ELF-1 (cell line): Measurements from ENCODE around the gene PSMB5.
A peak's percentile ranks its signal among the peaks of the same experiment; 100 is the strongest.
"Not testable (repeated sequence)": the region's sequence is repeated elsewhere in the genome, so short reads cannot be mapped to it uniquely, and the experiment has no call there.

Source experiments
- DNase-seq: peaks from one replicate; pipeline ENCODE4 v3.0.0-alpha.2; 2016; ENCODE audit warnings: low read depth, low spot score

PSMB5 gene

DNA sequence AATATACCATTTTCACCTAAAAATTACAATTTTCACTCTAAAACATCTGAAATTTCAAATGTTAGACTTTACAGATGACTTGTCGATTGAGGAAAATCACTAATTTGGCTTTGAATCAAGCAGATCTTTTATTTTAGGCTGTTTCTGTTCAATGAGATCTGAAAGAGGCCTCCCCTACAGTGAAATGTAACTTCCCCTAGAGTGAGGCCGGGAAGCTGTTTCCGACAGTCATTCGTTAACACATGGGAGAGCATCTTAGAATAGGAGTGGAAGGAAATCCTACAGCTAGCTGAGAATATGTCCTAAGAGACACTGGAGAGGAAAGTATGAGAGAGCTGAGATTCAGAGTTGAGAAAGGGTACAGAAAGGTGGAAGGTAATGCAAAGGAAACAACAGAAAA is 19.1 kb downstream of the PSMB5 start:
- DNase-seq: no peak

DNA sequence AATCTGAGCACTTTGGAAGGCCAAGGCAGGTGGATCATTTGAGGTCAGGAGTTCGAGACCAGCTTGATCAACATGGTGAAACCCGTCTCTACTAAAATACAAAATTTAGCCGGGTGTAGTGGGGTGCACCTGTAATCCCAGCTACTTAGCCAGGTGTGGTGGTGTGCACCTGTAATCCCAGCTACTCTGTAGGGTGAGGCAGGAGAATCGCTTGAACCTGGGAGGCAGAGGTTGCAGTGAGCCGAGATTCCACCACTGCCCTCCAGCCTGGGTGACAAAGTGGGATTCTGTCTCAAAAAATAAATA is 21.0 kb downstream of the PSMB5 start:
- DNase-seq: not testable (repeated sequence)

DNA sequence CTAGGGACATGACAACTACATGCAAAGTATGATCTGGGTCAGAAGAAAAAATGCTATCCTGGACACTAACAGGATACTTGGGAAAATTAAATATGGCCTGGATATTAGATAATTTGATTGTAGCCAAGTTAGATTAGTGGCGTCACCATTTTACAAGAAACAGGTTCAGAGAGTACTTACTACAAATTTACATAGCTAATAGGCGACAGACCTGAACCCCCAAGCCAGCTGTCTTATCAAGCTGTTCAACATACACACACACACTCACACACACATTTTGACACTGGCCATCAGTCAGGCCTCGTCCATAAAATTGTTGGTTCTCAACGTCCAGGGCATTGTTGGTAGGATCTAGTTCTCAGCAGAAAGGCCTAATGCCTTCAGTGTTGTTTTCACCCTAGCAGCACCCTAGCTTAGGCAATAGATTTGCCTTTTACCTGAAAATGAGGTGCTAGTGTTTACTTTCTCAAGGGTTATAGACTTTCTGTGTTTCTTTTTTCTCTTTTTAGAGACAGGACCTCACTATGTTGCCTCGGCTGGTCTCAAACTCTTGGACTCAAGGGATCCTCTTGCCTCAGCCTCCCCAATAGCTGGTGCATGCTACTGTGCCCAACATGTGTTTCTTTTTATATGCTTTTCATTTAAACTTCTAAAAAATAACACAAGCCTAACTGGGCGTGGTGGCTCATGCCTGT is 21.5 kb downstream of the PSMB5 start:
- DNase-seq: no peak

DNA sequence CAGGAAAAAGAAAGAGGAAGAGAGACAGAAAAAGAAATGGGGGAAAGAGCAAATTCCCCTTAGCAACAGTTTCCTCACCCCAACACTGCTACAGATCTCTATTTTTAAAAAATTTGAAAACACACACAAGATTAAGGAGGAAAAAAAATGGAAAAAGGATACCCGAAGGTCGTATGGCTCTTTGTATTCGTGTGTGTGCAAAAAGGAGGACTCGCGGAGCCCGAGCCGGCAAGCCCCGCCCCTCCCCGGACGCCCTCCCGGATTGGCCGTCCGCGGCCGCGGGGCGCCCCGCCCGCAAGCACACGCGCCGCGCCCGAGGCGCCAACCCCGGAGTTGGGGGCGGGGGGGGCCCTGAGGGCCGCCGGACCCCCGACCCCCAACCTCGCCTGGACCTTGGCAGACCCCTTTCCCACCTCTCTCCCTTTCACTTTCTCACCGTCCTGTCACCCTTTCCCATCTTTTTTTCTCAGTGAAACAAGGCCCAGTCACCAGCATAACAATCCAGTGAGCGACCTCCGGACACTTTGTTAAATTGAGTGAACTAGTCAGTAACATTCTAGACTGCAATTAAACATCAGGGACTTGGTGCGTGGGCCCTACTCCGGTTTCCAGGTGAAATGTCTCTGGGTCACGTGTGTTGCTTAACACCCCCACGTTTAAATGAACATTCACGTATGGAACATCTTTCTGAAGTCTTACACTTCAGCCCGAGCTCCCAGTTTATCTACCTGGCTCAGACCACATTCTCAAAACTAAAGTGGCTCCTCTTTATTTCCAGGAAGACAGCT is 24.6 kb downstream of the PSMB5 start, which contains the start of gene C14orf93:
TSS of gene C14orf93 (minus strand) at position 205 of the 788 bp plus-strand sequence. CDS start 11,120 bp downstream, outside the sequence.
- peak; percentile 79 for DNase-seq

DNA sequence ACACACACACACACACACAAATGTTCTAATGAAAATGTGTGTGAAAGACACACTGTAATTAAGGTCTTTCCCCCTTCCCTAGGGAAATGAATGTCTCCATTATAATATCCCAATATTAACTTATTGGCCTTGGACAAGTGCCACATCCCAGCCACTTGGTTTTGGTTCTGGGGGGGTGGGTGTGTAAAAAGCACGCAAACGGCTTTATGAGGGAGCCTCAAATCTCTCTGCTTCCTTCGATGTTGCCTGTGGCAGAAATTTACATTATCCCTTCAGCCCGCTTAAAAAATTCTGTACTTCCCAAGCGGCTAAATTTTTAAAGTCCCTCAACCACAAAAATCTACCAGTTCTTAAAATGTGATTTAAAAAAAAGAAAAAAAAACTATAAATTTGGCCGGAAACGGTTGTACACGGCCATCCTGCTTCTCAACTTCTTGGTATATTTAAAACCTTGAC is 25.2 kb downstream of the PSMB5 start:
- DNase-seq: no peak

DNA sequence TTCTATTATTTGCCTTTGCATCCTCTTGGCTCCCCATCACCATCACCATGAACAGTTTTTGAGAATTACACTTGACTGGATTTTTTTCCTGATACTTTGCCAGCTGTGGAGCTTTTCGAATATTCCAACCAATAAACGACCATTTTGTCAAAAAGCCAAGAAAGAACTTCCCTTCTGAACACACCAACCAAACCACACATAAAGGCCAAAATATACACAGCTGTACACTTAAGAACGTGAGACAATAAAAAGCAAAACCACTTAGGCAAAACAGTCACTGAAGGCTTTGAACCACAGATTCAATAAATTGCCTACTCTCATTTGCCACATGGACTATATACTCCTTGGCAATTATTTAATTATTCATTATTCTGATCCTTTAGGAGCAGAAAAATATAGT is 25.9 kb downstream of the PSMB5 start:
- no peak for DNase-seq

DNA sequence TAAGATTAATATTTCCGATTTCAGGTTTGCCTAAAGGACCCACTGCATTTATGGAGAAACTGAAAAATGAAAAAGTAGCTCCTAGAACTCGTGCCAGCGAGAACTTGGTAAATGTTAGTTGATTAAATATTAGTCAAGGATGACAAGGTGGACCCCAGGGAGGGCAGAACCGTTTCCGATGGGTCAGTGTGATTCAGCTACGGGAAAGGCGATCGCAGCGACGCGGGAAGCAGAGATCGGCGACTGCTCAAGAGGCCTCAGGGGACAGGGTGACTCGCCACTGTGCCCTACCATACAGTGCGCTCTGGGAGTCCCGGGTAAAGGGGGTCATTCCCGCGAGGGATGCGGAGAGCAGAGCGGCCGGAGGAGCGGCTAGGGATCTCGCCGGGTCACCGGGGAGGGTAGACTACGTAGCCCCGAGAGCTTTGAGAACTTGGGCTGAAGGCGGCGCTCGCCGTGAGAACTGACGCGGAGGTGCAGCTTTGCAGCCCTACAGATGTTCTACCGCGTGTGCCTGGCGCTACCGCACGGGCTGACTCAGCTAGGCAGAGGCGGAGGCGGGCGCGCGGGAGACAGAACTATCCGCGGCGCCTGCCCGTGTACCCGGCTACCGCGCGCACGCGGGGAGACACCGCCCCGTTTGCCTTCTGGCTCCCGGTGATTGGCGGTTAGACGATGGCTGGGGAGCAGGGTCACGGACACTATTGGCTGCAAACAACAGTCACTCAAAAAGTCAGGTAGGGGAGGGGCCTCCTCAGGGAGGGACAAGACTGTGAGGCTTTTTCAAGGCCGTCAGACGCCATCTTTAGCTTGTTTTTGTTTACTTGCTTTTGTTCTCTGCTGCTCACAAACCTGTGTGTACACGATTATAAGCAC is 27.9 kb downstream of the PSMB5 start:
- peak; percentile 99 for DNase-seq

DNA sequence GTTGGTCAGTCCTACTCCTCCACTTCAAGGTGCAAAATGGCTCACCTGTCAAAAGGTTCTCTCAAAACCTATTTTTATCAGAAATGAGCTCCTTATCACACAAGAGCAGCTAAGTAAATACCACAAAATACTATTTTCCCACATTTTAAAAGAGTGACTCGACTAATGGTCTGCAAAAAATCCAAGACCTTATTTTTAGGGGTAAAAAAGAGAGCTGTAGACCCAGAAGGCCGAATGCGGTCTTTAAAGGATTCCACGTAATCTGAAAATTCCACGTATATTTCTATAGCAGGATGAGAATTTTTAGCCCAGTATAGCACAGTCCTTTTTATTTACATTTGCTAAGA is 28.5 kb downstream of the PSMB5 start:
- no peak for DNase-seq

DNA sequence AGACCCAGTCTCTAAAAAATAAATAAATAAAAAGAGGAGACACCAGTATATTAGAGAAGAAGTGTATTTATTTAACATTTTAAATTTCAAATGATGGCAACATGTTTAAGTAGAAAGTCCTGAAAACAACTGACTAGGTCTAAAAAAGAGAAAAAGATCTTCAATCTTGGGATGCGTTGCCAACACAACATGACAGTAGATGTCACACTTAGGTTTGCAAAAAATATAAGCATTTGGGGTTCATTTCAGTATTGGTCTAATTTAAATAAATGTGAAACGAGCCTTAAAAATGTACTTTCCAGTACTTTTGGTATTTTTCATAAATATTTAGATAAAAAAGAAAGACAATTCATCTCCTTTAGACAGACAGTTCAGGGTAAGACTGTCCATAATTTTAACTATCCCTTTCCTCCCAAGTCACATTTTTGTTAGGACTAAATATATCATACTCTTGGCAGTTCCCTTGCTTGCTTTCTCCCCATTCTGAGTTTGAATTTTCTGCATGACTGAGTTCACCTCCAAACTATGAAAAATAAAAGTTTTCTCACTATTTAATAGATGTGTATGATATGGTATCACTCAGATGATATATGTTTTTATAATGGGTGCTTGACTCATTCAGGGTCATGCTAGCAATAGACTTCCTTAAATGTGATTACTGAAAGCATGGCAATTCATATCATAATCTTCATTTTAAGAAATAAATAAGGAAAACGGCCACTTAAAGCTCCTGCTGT is 29.1 kb downstream of the PSMB5 start:
- no peak for DNase-seq

DNA sequence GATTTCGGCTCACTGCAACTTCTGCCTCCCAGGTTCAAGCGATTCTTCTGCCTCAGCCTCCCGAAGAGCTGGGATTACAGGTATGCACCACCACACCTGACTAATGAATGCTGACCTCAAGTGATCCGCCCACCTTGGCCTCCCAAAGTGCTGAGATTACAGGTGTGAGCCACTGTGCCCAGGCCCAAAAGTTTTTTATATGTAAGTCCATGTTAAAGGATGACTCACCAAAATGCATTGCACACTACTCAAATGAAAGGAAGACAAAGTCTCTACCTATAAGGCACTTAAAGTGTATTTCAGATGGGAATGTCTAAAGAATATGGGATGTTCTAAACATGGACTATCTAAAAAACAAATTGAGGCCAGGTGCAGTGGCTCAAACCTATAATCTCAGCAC is 30.4 kb downstream of the PSMB5 start:
- DNase-seq: not testable (repeated sequence)

DNA sequence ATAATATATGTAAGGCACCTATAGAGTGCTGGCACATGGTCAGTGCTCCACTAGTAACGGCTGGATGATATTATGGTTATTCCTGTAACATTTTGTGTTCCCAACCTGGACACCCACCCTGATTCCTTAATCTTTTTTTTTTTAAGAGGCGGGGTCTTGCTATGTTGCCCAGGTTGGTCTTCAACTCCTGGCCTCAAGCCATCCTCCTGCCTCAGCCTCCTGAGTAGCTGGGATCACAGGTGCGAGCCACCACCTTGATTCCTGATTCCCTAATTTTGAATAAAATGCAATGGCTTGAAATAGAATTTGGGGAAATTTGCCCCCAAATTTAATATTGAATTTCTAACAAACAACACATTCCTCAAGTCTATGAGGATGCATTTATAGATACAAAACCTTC is 32.1 kb downstream of the PSMB5 start:
- no peak for DNase-seq

DNA sequence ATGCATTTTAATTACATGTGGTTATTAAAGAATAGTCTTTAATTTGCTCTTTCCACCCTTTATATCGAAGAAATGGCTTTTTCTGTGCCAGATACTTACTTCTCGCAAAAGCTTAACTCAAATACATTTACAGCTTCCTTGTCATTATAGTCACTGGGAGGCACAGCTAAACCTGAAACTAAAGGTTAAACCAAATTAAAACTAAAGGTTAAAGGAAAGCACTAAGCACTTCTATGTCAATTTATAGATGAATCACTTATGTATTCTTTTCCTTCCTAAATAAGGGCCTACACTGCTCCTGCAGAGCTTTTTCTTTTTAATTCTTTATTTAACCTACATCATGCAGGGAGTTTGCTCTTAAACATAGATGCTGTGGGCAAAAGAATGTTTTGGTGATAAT is 33.8 kb downstream of the PSMB5 start:
- no peak for DNase-seq

DNA sequence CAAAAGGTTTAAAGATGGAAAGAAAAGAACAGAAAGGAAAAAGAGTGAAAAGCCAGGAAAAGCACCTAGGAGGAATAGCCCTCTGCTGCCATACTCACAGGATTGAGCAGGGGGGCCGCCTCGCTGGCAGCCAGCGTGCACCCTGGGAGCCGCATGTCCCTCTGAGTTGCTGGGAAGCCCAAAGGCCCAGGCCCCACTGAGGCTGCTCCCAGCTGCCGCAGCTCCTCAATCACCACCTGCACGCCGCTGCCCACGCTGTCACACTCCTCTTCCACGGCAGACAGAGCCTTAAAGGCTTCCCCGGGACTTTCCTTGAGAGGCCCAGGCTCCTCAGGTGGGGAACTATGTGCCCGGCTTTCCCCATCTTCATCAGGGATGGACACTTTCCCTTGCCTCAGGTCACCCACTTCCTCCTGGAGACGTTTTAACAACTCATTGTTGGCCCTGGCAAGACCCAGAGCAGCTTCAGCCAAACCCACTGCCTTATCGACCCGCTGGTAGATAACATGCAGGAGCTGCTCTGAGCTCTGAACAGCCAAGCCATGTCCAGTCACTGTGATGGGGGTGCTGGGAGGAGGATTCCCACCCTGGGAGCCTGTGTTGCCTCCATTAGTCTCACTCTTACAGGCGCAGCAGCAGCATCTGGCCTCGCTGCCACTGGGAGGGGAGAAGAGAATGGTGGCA is 36.2 kb downstream of the PSMB5 start:
- no peak for DNase-seq

DNA sequence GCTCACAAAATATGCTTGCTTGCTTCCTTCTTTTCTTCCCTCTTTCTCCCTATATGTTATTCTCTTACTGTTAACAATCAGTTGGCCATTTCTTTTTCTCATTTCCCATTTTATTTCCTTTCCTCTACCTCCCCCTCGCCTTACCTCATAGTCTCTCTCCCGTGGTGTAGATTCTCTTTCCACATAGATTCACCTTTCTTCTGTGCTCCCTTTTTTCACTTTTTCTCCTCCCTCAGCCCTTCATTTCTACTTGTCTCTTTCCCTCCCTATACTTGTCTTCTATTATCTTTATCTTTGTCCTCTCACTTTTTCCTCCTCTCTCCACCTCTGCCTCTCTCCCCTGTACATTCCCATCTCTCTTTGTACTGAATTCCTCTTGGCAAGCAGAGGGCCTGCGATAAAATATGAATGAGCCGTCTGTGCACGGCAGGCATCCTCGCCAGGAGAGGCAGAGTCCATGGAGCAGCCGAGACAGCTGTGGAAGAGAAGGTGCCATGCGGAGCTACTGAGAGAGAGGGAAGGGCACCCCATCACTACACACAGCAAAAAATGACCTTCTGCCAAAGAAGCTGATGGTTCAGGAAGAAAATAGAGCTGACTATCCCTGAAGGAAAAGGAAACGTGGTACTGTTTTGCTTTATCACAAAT is 36.9 kb downstream of the PSMB5 start:
- DNase-seq: no peak

DNA sequence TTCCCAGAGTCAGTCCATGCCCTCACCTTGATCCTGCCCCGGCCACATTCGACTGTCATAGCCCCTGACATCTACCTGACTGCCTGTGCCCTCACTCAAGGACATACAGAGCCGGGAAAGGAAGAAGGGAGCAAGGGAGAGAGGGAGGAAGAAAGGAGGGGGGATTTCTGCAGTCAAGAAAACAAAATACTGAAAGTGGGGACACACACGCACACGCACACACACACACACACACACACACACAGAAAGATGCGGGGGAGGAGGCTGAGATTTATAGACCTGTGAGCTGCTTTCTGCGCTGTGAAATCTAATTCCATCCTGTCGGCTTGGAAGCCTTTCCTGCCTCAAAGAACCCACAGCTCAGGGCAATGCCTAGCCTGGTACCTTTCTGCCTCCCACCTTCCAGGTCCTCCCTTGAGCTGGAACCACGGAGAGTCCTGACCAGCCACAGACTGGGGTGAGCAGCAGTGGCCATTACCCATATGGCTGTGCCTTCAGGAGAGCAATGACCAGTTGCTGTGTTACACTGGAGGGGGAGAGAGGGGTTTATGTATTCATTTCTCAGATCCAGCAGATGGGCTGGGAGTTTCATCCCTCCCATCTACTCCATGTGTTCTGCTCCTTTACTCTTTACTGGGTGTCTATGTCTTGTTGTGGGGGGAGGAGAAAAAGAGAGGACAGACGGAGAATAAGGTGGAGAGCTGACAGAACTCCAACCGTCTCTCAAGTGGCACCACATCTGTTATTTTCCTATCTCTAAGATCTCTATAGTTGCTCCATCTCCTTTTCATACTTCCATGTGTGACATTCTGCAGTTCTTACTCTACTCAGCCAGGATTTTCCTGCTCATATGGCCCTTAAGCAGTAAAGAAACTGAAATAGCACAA is 37.7 kb downstream of the PSMB5 start:
- no peak for DNase-seq

DNA sequence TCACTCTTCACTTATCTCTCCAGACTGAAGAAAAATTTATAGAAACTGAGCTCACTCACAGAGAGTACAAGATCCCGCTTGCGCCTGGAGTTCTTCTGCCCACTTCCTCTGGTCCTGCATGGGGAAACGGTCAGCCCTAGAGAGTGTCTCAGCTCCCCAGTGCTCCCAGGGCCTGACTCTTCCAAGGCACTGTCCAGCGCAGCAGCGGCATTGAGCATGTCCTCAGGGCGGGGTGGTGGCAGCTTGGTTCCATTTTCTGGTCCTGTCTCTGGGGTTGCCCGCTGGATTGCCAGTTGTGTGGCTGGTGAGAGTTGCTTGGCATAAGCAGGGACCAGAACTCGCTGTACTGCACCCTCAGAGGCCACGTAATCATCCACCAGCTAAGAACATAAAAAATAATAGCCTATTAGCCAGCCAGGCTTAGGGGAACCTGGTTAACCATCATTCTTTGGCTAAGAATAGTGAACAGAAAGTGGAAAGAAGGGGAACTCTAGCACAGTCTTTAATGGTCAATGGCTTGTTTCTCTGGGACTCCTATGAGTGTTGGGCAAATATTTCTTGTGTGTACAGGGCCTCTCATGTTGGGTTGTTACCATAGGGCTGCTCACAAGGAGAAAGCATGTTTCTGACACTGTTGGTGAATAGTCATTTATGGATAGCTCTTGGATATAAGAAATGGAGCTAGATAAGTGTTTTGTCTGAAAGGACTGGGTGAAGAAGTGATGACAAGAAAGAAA is 38.6 kb downstream of the PSMB5 start:
- no peak for DNase-seq

DNA sequence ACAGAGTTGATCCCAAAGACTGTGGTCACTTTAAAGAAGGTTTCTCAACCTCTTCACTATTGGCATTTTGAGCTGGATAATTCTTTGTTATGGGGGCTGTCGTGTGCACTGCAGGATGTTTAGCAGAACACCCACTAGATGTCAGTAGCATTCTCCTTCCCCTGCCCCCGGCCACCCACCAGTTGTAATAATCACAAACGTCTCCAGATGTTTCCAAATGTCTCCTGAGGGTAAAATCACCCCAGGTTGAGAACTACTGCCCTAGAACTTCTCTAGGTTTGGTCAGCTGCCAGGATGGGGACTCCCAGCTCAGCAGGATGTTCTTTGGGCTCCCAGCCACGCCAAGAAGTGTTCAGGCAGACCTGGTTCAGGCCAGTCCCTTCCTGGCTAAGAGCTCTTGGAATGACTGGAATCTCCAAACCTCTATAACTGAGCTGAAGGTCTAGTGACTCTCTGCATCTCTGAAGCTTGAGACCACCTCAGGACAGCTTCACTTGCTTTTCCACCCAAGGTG is 39.9 kb downstream of the PSMB5 start:
- DNase-seq: peak; percentile 67

DNA sequence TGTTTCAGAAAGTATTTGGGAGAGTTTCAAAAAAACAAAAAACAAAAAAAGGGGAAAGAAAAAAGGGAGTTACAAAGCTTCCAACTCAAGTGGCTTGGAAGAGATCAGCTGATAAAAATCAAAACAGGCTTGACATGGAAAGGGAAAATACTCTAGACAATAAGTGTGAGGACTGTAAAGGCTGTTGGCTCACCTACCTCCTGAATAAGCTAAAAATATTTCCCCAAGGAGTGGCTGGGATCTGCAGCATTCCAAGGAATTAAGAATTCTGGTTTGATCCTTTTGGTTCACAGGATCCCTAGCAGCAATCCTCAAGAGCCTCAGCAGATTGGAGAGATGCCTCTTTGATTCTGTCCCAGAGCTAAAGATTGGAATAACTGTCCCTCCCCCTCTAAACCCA is 41.2 kb downstream of the PSMB5 start:
- no peak for DNase-seq

DNA sequence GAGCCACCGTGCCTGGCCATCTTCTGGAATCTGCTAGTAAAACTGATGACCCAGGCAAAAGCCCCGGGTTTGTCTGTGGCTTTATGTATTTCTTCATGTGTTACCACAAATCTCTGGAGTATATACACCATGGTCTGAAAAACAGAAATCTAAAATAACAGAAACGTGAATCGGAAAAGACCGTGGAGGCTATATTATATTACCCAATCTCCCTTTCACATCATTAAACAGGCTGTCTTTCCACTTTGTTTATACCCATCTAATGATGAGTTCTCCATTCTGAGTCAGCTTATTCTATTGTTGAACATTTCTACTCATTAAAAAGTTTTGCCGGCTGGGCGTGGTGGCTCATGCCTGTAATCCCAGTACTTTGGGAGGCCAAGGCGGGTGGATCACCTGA is 42.8 kb downstream of the PSMB5 start:
- DNase-seq: no peak
